Gastrocnemius medialis (tissue), 4 donors: ENCODE measurements around the gene RARS1. TPM values are rescaled to one million over a fixed set of nuclear protein-coding genes. Genes with fewer than 3 reads are reported as not detected.

Experiments used
- ATAC-seq, 2 donors: fragments of 150-250 bp; one replicate each; pipeline ENCODE4 v1.9.1; 2016
- DNase-seq, 2 donors: peaks; one replicate each; pipeline ENCODE4 v3.0.0-alpha.2; 2019
- H3K27ac ChIP-seq, 4 donors: fragments of 200-600 bp; sonication (generic); 1 replicate in 1 of 4; 2 replicates in 3 of 4; pipeline ENCODE4 v1.5.1; 2016 to 2018; ENCODE audit warnings: mild to moderate bottlenecking in 2 of 4, moderate library complexity in 1 of 4
- H3K27me3 ChIP-seq, 3 donors: fragments of 200-600 bp; sonication (generic) in 2 of 3; 1 replicate in 1 of 3; 2 replicates in 2 of 3; pipeline versions ENCODE4 v1.5.1 to v1.6.0; 2016 to 2019; ENCODE audit warnings: mild to moderate bottlenecking in 1 of 3, moderate library complexity in 1 of 3
- H3K36me3 ChIP-seq, 2 donors: fragments of 200-600 bp; sonication (generic) in 1 of 2; one replicate each; pipeline ENCODE4 v1.5.1; 2017 to 2018
- H3K4me1 ChIP-seq, 2 donors: fragments of 200-600 bp; sonication (generic) in 1 of 2; one replicate each; pipeline ENCODE4 v1.5.1; 2016 to 2017; ENCODE audit warnings: mild to moderate bottlenecking in 2 of 2
- H3K4me3 ChIP-seq, 4 donors: fragments of 200-600 bp; sonication (generic) in 3 of 4; 1 replicate in 1 of 4; 2 replicates in 3 of 4; pipeline ENCODE4 v1.5.1; 2016 to 2019; ENCODE audit warnings: mild to moderate bottlenecking in 2 of 4
- H3K9me3 ChIP-seq, 3 donors: fragments of 200-600 bp; sonication (generic) in 2 of 3; 1 replicate in 1 of 3; 2 replicates in 2 of 3; pipeline ENCODE4 v1.5.1; 2016 to 2019
- CTCF ChIP-seq, 5 experiments: fragments of 450-650 bp in 3 of 5; fragments of 200-600 bp in 2 of 5; sonication (generic) in 2 of 5; IDR thresholded peaks in 4 of 5; conservative IDR thresholded peaks in 1 of 5; 1 replicate in 4 of 5; 2 replicates in 1 of 5; pipeline ENCODE4 v1.5.1; 2016 to 2019; ENCODE audit warnings: antibody characterized with exemption in 5 of 5, mild to moderate bottlenecking in 3 of 5, moderate library complexity in 3 of 5
- POLR2A ChIP-seq, 2 donors: fragments of 450-650 bp; IDR thresholded peaks; one replicate each; pipeline ENCODE4 v1.6.1; 2017; ENCODE audit warnings: antibody characterized with exemption in 2 of 2, mild to moderate bottlenecking in 2 of 2, moderate library complexity in 2 of 2
- in situ Hi-C, 4 donors: fragments of 200-750 bp; cut with MboI; loops; one replicate each; pipeline versions ENCODE4 v1.15.0 to v1.8.0; 2017; ENCODE audit warnings: low sequenced_read_pairs in 4 of 4
- intact Hi-C: fragments of 100-400 bp; cut with DNase I; formaldehyde crosslinking; loops from one replicate; pipeline ENCODE4 v1.15.1; 2023; ENCODE audit warnings: low total_unique reads
- total RNA-seq, 4 donors: library from RNA; depleted of rRNA; stranded (reverse); fragments of >200 nt; gene quantifications; one replicate each; pipeline versions ENCODE4 v1.1.0 to v1.2.3, GENCODE V29; 2016

The RARS1 gene
- total RNA-seq, 4 donors from 2014 or later = 45.9 to 65.5 (median 52.7) TPM

- H3K36me3 ChIP-seq = no peaks in the 10 kb centered on the region
- H3K9me3 ChIP-seq = no peaks in the 10 kb centered on the region
- ATAC-seq (no peak), DNase-seq (no peak)
- no peak overlapping the region for H3K27ac ChIP-seq
- H3K4me3 ChIP-seq = no peak overlapping the region
- in situ Hi-C loops = no loop called here
- H3K27me3 ChIP-seq = no peaks in the 10 kb centered on the region
- TF ChIP-seq CTCF (IDR thresholded peaks at IDR 0.05 in 4 of 5, conservative IDR thresholded peaks at IDR 0.05 in 1 of 5) (no peak), POLR2A (IDR thresholded peaks at IDR 0.05) (no peak)
- intact Hi-C loops = loop anchor here (10.0 kb wide), 1 partner anchor 1102 kb away; the partner anchor contains the start of gene SPDL1
- peaks cover 4 to 5% of the 10 kb centered on the region in 2 donors for H3K4me1 ChIP-seq
Measured at GRCh38 chr5:168482361-168482760, 3.9 kb upstream of the RARS1 start.

- Histone ChIP-seq H3K27me3 (no peaks in the 10 kb centered on the region), H3K9me3 (no peaks in the 10 kb centered on the region), H3K4me1 (peaks cover 8 to 10% of the 10 kb centered on the region in 2 donors), H3K27ac (no peak overlapping the region), H3K36me3 (peaks cover 4 to 59% of the 10 kb centered on the region in 2 donors), H3K4me3 (no peak overlapping the region)
- intact Hi-C loops (loop anchor here (10.0 kb wide), 1 partner anchor 1096 kb away; the partner anchor contains the start of gene SPDL1), in situ Hi-C loops (no loop called here)
- ATAC-seq (no peak), DNase-seq (no peak)
- TF ChIP-seq POLR2A (IDR thresholded peaks at IDR 0.05) (no peak), CTCF (IDR thresholded peaks at IDR 0.05 in 4 of 5, conservative IDR thresholded peaks at IDR 0.05 in 1 of 5) (no peak)
Measured at GRCh38 chr5:168489059-168489458, 2.8 kb downstream of the RARS1 start.

GRCh38 chr5:168494057-168494555 is 7.8 kb downstream of the RARS1 start:
- intact Hi-C loops = no loop called here
- ATAC-seq (no peak), DNase-seq (no peak)
- H3K36me3 ChIP-seq = peaks cover 4 to 96% of the 10 kb centered on the region in 2 donors
- no peak overlapping the region for H3K27ac ChIP-seq
- no peaks in the 10 kb centered on the region for H3K27me3 ChIP-seq
- in situ Hi-C loops = no loop called here
- H3K4me1 ChIP-seq = no peaks in the 10 kb centered on the region
- no peak for TF ChIP-seq POLR2A (IDR thresholded peaks at IDR 0.05)
- no peak for TF ChIP-seq CTCF (IDR thresholded peaks at IDR 0.05 in 4 of 5, conservative IDR thresholded peaks at IDR 0.05 in 1 of 5)
- H3K4me3 ChIP-seq = no peak overlapping the region
- H3K9me3 ChIP-seq = no peaks in the 10 kb centered on the region

- no peak for ATAC-seq
- Histone ChIP-seq H3K27ac (no peak overlapping the region), H3K9me3 (no peaks in the 10 kb centered on the region), H3K4me1 (no peaks in the 10 kb centered on the region), H3K4me3 (no peak overlapping the region), H3K27me3 (no peaks in the 10 kb centered on the region), H3K36me3 (peaks cover 0 to 78% of the 10 kb centered on the region in 2 donors)
- TF ChIP-seq CTCF (IDR thresholded peaks at IDR 0.05 in 4 of 5, conservative IDR thresholded peaks at IDR 0.05 in 1 of 5) = no peak
- no peak for TF ChIP-seq POLR2A (IDR thresholded peaks at IDR 0.05)
- intact Hi-C loops = no loop called here
- in situ Hi-C loops = no loop called here
- DNase-seq = no peak
Measured at GRCh38 chr5:168502563-168503237, 16.4 kb downstream of the RARS1 start.
